DMS 273 (cell line): ENCODE results near the gene MLST8.
"Not testable (repeated sequence)": the region's sequence is repeated elsewhere in the genome, so short reads cannot be mapped to it uniquely, and the experiment has no call there.

Experiments used
- DNase-seq: peaks from one replicate; lab custom pipeline; 2025; ENCODE audit not compliant: unreplicated experiment; lab: John Stamatoyannopoulos, UW

MLST8 gene

GRCh38 chr16:2189252-2189893 lies 15.9 kb upstream of the MLST8 start:
- DNase-seq: no peak

GRCh38 chr16:2190002-2190658 lies 15.1 kb upstream of the MLST8 start:
- no peak for DNase-seq

GRCh38 chr16:2190659-2191445 lies 14.4 kb upstream of the MLST8 start:
- peak; percentile 87 for DNase-seq

GRCh38 chr16:2191446-2191706 lies 13.9 kb upstream of the MLST8 start:
- DNase-seq: peak; percentile 38

GRCh38 chr16:2194166-2194834 lies 11.0 kb upstream of the MLST8 start:
- peak; percentile 87 for DNase-seq

- DNase-seq: peak; percentile 76
Observed at GRCh38 chr16:2194852-2195321, 10.4 kb upstream of the MLST8 start.

- DNase-seq: peak; percentile 53
Observed at GRCh38 chr16:2195322-2196161, 9.7 kb upstream of the MLST8 start.

- DNase-seq: peak; percentile 75
Observed at GRCh38 chr16:2196162-2196980, 8.9 kb upstream of the MLST8 start, which contains the start of gene CASKIN1. CASKIN1 (minus strand) TSS chr16:2196605; CDS start chr16:2196432, 173 bp downstream.

- DNase-seq: no peak
Observed at GRCh38 chr16:2196981-2197511, 8.2 kb upstream of the MLST8 start.

- DNase-seq: no peak
Observed at GRCh38 chr16:2197765-2198164, 7.5 kb upstream of the MLST8 start.

GRCh38 chr16:2198283-2198682 lies 7.0 kb upstream of the MLST8 start:
- no peak for DNase-seq

- DNase-seq: no peak
Observed at GRCh38 chr16:2199095-2199494, 6.2 kb upstream of the MLST8 start.

- no peak for DNase-seq
Observed at GRCh38 chr16:2199621-2200139, 5.6 kb upstream of the MLST8 start.

- DNase-seq: no peak
Observed at GRCh38 chr16:2200313-2200712, 4.9 kb upstream of the MLST8 start.

GRCh38 chr16:2203119-2203688 lies 2.0 kb upstream of the MLST8 start:
- not testable (repeated sequence) for DNase-seq

GRCh38 chr16:2204416-2205103 lies 694 bp upstream of the MLST8 start:
- DNase-seq: no peak

GRCh38 chr16:2205967-2206313 lies 686 bp downstream of the MLST8 start:
- DNase-seq: peak; percentile 68

- no peak for DNase-seq
Observed at GRCh38 chr16:2206420-2206779, 1.1 kb downstream of the MLST8 start.
